SK-N-SH (cell line): ENCODE data around the gene WSB2. TPM values are rescaled to one million over a fixed set of nuclear protein-coding genes. Genes with fewer than 3 reads are reported as not detected.

ENCODE experiments used
- CTCF ChIA-PET: fragments of 300-600, 350-600 bp; formaldehyde crosslinking; extraction: SDS; loops from one replicate; lab custom pipeline; 2021; lab: Yijun Ruan, JAX
- POLR2A ChIA-PET: fragments of 350-600 bp; sonication (Branson Sonifier 250); formaldehyde crosslinking; extraction: SDS; loops from one replicate; lab custom pipeline; 2020; ENCODE audit warnings: antibody characterized with exemption, inconsistent platforms; lab: Yijun Ruan, JAX
- DNase-seq: peaks from one replicate; pipeline ENCODE4 v3.0.0; 2012
- H2AFZ ChIP-seq: fragments of 200-600 bp; sonication (generic); 2 replicates; pipeline ENCODE4 v1.8.1; 2016; ENCODE audit warnings: antibody characterized with exemption, mild to moderate bottlenecking, low read depth
- H3F3A ChIP-seq: fragments of 200-600 bp; sonication (generic); replicated peaks from 2 replicates; pipeline ENCODE3; 2016; ENCODE audit warnings: antibody characterized with exemption, mild to moderate bottlenecking; ENCODE audit not compliant: insufficient read depth
- H3K27ac ChIP-seq, 2 experiments: fragments of 200-500 bp in 1 of 2; fragments of 200-600 bp in 1 of 2; sonication (Bioruptor generic) in 1 of 2; sonication (generic), shearing (Covaris generic) in 1 of 2; 2 replicates each; pipeline versions ENCODE4 v1.5.1 to v1.6.1; 2014 to 2016; ENCODE audit warnings: low read depth in 2 of 2, inconsistent platforms in 1 of 2, low read length in 1 of 2, mild to moderate bottlenecking in 1 of 2, mixed read lengths in 1 of 2
- H3K27me3 ChIP-seq: fragments of 200-600 bp; sonication (generic), shearing (Covaris generic); 2 replicates; pipeline ENCODE4 v1.6.1; 2016; ENCODE audit warnings: mixed run types; ENCODE audit not compliant: insufficient read depth
- H3K36me3 ChIP-seq, 2 experiments: fragments of 200-500 bp in 1 of 2; fragments of 200-600 bp in 1 of 2; sonication (Bioruptor generic) in 1 of 2; sonication (generic) in 1 of 2; replicated peaks in 1 of 2; 2 replicates each; pipeline versions ENCODE3 to v1.5.1; 2014 to 2016; ENCODE audit warnings: low read length in 1 of 2, mild to moderate bottlenecking in 1 of 2; ENCODE audit not compliant: insufficient read depth in 2 of 2, control insufficient read depth in 1 of 2
- H3K4me1 ChIP-seq, 2 experiments: fragments of 200-500 bp in 1 of 2; fragments of 200-600 bp in 1 of 2; sonication (Bioruptor generic) in 1 of 2; sonication (generic), shearing (Covaris generic) in 1 of 2; 2 replicates each; pipeline versions ENCODE4 v1.5.1 to v1.6.1; 2014 to 2016; ENCODE audit warnings: low read depth in 1 of 2, low read length in 1 of 2, mixed run types in 1 of 2; ENCODE audit not compliant: insufficient read depth in 2 of 2, control insufficient read depth in 1 of 2
- H3K4me2 ChIP-seq: fragments of 200-600 bp; sonication (generic), shearing (Covaris generic); 2 replicates; pipeline ENCODE4 v1.6.1; 2017; ENCODE audit warnings: mixed run types
- H3K4me3 ChIP-seq, 2 experiments: fragments of 200-500 bp in 1 of 2; fragments of 200-600 bp in 1 of 2; sonication (Bioruptor generic) in 1 of 2; sonication (generic), shearing (Covaris generic) in 1 of 2; 2 replicates each; pipeline versions ENCODE4 v1.5.1 to v1.8.1; 2014 to 2016; ENCODE audit warnings: low read depth in 2 of 2, inconsistent platforms in 1 of 2, low read length in 1 of 2, mild to moderate bottlenecking in 1 of 2, mixed read lengths in 1 of 2, moderate library complexity in 1 of 2
- H3K79me2 ChIP-seq: fragments of 200-600 bp; sonication (generic); 2 replicates; pipeline ENCODE4 v1.8.1; 2017; ENCODE audit warnings: mild to moderate bottlenecking; ENCODE audit not compliant: insufficient read depth
- H3K9ac ChIP-seq: fragments of 200-600 bp; sonication (generic); 2 replicates; pipeline ENCODE4 v1.6.1; 2017; ENCODE audit warnings: mixed run types
- H3K9me2 ChIP-seq: fragments of 200-600 bp; sonication (generic); 2 replicates; pipeline ENCODE4 v1.6.1; 2017; ENCODE audit warnings: mixed run types
- H3K9me3 ChIP-seq: fragments of 200-600 bp; sonication (generic); 2 replicates; pipeline ENCODE4 v1.6.1; 2017; ENCODE audit warnings: mixed run types, mild to moderate bottlenecking, moderate library complexity
- H4K20me1 ChIP-seq: fragments of 200-600 bp; sonication (generic); 2 replicates; pipeline ENCODE4 v1.6.1; 2017; ENCODE audit warnings: mild to moderate bottlenecking, mixed run types; ENCODE audit not compliant: insufficient read depth
- CHD2 ChIP-seq: fragments of 150-350 bp; IDR thresholded peaks from 2 replicates; pipeline ENCODE4 v1.6.1; 2018; ENCODE audit warnings: low read length; ENCODE audit not compliant: partially characterized antibody
- CTCF ChIP-seq: fragments of 200-600 bp; sonication (generic); IDR thresholded peaks from 2 replicates; pipeline ENCODE4 v1.6.1; 2017; ENCODE audit warnings: antibody characterized with exemption, mild to moderate bottlenecking, moderate library complexity
- ELF1 ChIP-seq: IDR thresholded peaks from 2 replicates; pipeline ENCODE4 v1.4.0; 2012
- EP300 ChIP-seq, 2 experiments: IDR thresholded peaks; 2 replicates each; pipeline versions ENCODE4 v1.4.0 to v1.6.1; 2012; ENCODE audit warnings: borderline replicate concordance in 1 of 2, low read depth in 1 of 2, low read length in 1 of 2
- FOSL2 ChIP-seq: IDR thresholded peaks from 2 replicates; pipeline ENCODE4 v1.4.0; 2012; ENCODE audit warnings: low read depth, mild to moderate bottlenecking, moderate library complexity, borderline replicate concordance
- FOXM1 ChIP-seq: IDR thresholded peaks from 2 replicates; pipeline ENCODE4 v1.4.0; 2012; ENCODE audit warnings: low read depth, mild to moderate bottlenecking
- GATA2 ChIP-seq: sonication (generic); formaldehyde crosslinking; IDR thresholded peaks from 2 replicates; pipeline ENCODE4 v1.5.0; 2020; ENCODE audit warnings: mild to moderate bottlenecking, missing genetic modification reagents
- IRF3 ChIP-seq: fragments of 150-350 bp; IDR thresholded peaks from 2 replicates; pipeline ENCODE4 v1.6.1; 2016; ENCODE audit warnings: mild to moderate bottlenecking, low read depth, low read length
- MXI1 ChIP-seq: IDR thresholded peaks from 2 replicates; pipeline ENCODE4 v1.6.1; 2012; ENCODE audit warnings: mild to moderate bottlenecking, low read depth, low read length, improper control_type of control experiment
- NFIC ChIP-seq: IDR thresholded peaks from 2 replicates; pipeline ENCODE4 v1.4.0; 2012; ENCODE audit warnings: borderline replicate concordance
- RAD21 ChIP-seq: IDR thresholded peaks from 2 replicates; pipeline ENCODE4 v1.6.1; 2012; ENCODE audit warnings: mild to moderate bottlenecking, low read length
- SMC3 ChIP-seq: IDR thresholded peaks from 2 replicates; pipeline ENCODE4 v1.6.1; 2012; ENCODE audit warnings: low read depth, low read length, improper control_type of control experiment
- TEAD4 ChIP-seq: IDR thresholded peaks from 2 replicates; pipeline ENCODE4 v1.4.0; 2012; ENCODE audit warnings: mild to moderate bottlenecking, borderline replicate concordance; ENCODE audit not compliant: insufficient read depth
- USF2 ChIP-seq: fragments of 150-350 bp; IDR thresholded peaks from 2 replicates; pipeline ENCODE4 v1.6.1; 2017; ENCODE audit warnings: antibody characterized with exemption, low read length, low read depth, borderline replicate concordance
- WGBS: methylation state at CpG from one replicate; pipeline ENCODE4 v1.1.6; 2017; ENCODE audit warnings: low lambda C conversion rate; 5-methylcytosine and 5-hydroxymethylcytosine counted together
- polyA plus RNA-seq, 3 experiments: library from polyadenylated mRNA; depleted of rRNA; stranded (reverse); fragments of >200 nt; gene quantifications; 2 replicates each; pipeline ENCODE4 v1.2.3, GENCODE V29; 2012
- TF ChIP-seq, protein P1 (sequence below): IDR thresholded peaks from 2 replicates; pipeline ENCODE4; 2012

The WSB2 gene
- polyA plus RNA-seq, 1 of the 3 experiments (the other 2 are of a cell fraction) = 54.4 TPM

- peak; percentile 54 for DNase-seq
- WGBS = 90% methylated on average over 5 of the region's 5 CpGs
- no peak overlapping the region for H3K9ac ChIP-seq
Observed at GRCh38 chr12:118034429-118035189, 26.4 kb downstream of the WSB2 start.

More at GRCh38 chr12:118034429-118035189, 26.4 kb downstream of the WSB2 start:
- H3K9me3 ChIP-seq = no peaks in the 10 kb centered on the region
- no peaks in the 10 kb centered on the region for H3K79me2 ChIP-seq
- no peak overlapping the region for H3K4me3 ChIP-seq
- H2AFZ ChIP-seq = no peak overlapping the region
- peaks cover 11 to 12% of the 10 kb centered on the region in 2 experiments; a peak in 2 of 4 replicates for H3K4me1 ChIP-seq
- peaks cover 16% of the 10 kb centered on the region for H3F3A ChIP-seq
- H3K4me2 ChIP-seq = no peak overlapping the region
- peaks cover 79 to 86% of the 10 kb centered on the region in 2 experiments for H3K36me3 ChIP-seq
- H4K20me1 ChIP-seq = no peaks in the 10 kb centered on the region
- peak overlapping the region; percentile 20 to 36; a peak in 3 of 4 replicates for H3K27ac ChIP-seq
- ChIA-PET CTCF (interaction anchor here (0.6 to 10.2 kb wide), 20 partner anchors 10 to 798 kb away, joined by 3 to 137 read pairs (median 4); partner anchors contain the start of gene VSIG10), POLR2A (interaction anchor here (0.6 kb wide), 1 partner anchor 19 kb away, joined by 3 read pairs; the partner anchor contains the start of gene RFC5)
- no peaks in the 10 kb centered on the region for H3K27me3 ChIP-seq
- H3K9me2 ChIP-seq = no peaks in the 10 kb centered on the region
- TF ChIP-seq TEAD4 (peak; percentile 60; the same call in 1 of the 2 replicates), USF2 (no peak), SMC3 (peak; percentile 36; the same call in 1 of the 2 replicates), FOSL2 (no peak), ELF1 (no peak), CTCF (peak; percentile 66), MXI1 (peak; percentile 55; the same call in 1 of the 2 replicates), IRF3 (no peak), FOXM1 (no peak), CHD2 (no peak), NFIC (no peak), GATA2 (CRISPR knock-in tag) (no peak), EP300 (IDR thresholded peaks at IDR 0.05; ENCODE audit: borderline replicate concordance in 1 of 2, low read depth in 1 of 2, low read length in 1 of 2) (no peak), RAD21 (peak; percentile 75)
- TF ChIP-seq, protein P1, sequence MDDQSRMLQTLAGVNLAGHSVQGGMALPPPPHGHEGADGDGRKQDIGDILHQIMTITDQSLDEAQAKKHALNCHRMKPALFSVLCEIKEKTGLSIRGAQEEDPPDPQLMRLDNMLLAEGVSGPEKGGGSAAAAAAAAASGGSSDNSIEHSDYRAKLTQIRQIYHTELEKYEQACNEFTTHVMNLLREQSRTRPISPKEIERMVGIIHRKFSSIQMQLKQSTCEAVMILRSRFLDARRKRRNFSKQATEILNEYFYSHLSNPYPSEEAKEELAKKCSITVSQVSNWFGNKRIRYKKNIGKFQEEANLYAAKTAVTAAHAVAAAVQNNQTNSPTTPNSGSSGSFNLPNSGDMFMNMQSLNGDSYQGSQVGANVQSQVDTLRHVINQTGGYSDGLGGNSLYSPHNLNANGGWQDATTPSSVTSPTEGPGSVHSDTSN = no peak
